Activated naive CD4-positive, alpha-beta T cell treated with anti-CD3 and anti-CD28 coated beads, Interleukin-2, amount 50 U/mL, for 24 hours (primary cell): Measurements from ENCODE around the gene DNAI1.

Experiments
- H3K27ac Mint-ChIP-seq: one replicate; pipeline ENCODE4 v1.8.0; 2021; ENCODE audit warnings: mild to moderate bottlenecking, mixed read lengths
- H3K27me3 Mint-ChIP-seq: one replicate; pipeline ENCODE4 v1.8.0; 2021; ENCODE audit warnings: mixed read lengths
- H3K36me3 Mint-ChIP-seq: one replicate; pipeline ENCODE4 v1.8.0; 2021; ENCODE audit warnings: mixed read lengths
- H3K4me1 Mint-ChIP-seq: one replicate; pipeline ENCODE4 v1.8.0; 2021; ENCODE audit warnings: mixed read lengths
- H3K4me3 Mint-ChIP-seq: one replicate; pipeline ENCODE4 v1.8.0; 2021; ENCODE audit warnings: mild to moderate bottlenecking, mixed read lengths
- H3K9me3 Mint-ChIP-seq: one replicate; pipeline ENCODE4 v1.8.0; 2021; ENCODE audit warnings: mixed read lengths

The DNAI1 gene

DNA sequence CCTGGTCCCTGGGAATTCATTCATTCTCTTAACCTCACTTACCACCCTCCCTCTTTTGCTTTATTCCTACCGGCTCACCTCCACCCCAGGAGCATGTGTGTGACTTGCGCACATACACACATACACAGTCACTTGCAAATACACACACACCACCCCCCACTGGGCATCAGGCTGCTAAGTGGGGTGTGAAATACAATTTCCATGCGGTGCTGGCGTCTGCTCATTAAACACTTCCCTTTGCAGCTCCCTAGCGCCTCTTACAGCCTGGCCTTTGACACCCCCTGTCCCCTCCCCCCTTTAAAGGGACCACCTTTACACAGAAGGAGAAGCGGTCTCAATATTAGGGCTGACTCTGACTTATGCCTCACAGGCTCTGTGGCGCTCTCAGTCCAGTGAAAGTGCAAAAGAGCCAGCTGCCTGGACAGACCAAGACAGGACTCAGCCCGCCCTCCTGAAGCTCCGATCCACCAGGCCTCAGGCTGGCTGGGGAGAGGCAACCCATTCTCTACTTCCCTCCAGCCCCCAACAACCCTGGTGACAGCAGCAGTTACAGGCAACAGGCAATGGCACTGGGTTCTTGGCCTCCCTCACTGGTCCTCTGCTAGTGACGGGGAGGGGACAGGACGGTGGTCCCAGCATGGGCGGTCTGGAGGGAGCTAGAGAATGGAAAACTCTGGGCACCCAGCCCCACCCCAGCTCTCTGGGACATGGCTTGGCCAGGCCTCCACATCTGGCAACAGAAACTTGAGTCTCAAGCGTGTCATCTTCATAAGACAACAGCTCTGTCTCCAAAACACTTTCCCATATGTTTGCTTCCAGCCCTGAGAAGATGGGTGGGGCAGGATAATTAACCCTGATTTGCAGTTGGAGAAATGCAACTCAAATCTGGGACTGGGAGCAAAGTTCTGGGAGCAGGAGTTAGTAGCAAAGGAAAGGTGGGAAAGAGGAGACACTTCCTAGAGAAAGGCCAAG is 52.2 kb downstream of the DNAI1 start:
- no peaks in the 10 kb centered on the region for H3K27me3 Mint-ChIP-seq

DNA sequence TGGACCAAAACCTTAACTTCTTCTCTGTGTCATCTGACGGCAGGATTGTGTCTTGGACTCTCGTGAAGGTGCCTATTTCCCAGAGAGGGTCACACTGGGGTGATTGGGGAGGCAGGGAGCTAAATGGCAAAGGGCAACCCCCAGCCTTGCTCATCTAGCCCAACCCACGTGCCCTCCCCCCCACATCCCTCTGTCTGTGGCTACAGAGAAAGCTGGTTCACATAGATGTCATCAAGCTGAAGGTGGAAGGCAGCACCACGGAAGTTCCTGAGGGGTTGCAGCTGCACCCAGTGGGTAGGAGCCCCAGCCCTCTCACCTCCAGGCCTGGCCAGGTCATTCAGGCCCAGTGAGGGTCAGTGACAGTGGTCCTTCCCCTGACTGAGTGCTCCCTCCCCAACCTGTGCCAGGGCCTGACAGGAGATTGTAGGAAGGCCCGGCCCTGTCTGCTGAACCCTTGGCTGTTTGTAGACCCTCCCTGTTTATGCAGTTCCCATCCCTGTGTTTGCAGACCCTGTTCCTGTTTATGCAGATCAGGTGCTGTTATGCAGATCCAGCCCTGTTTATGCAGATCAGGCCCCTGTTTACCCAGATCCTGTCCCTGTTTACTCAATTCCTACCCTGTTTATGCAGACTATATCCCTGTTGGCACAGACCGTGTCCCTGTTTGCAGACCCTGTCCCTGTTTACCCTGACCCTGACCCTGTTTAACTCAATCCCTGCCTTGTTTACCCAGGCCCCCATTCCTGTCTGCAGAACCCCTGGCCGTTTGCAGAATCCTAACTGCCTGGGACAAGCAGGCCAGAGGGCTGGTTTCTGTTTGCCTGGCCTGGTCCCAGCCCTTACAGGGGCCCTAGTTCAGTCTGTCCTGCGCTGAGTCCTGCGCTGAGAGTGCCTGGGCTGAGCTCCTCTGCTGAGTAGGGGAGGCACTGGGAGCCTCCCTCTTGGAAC is 53.8 kb downstream of the DNAI1 start:
- no peak overlapping the region for H3K4me3 Mint-ChIP-seq
- H3K27me3 Mint-ChIP-seq, result no peaks in the 10 kb centered on the region
- no peak overlapping the region for H3K27ac Mint-ChIP-seq
- no peaks in the 10 kb centered on the region for H3K36me3 Mint-ChIP-seq
- no peaks in the 10 kb centered on the region for H3K9me3 Mint-ChIP-seq
- no peaks in the 10 kb centered on the region for H3K4me1 Mint-ChIP-seq

More for the DNA sequence above, 52.2 kb downstream of the DNAI1 start:
- Mint-ChIP-seq H3K27ac (no peak overlapping the region), H3K4me3 (no peak overlapping the region), H3K36me3 (no peaks in the 10 kb centered on the region), H3K4me1 (no peaks in the 10 kb centered on the region), H3K9me3 (no peaks in the 10 kb centered on the region)

DNA sequence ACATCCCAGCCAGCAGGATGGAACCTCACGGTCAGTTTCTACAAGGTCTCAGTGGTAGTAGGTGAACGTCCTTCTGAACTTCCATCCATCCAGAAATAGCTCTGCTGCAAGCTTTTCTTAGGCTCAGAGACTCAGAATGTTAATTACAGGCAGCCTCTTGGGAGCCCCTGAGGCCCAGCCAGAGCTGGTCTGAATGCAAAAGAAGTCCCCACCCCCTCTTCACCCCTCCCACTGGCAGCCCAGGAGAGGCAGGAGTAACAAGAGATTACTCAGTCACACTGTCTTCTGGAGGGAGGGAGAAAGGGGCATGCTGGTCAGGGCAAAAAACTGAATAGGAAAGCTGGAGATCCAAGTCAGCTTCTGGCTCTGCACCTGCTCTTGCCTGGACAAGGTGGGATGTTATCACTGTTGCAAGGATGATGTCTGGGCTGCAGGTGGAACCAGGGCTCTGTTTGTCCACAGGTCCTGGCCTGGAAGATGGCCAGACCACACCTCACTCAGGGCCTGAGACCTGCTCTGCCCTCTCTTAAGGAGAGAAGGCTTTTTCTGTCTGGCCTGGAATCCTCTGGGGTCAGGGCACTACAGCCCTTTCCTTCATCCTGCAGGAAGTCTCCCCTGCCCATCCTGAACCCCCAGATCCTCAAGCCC is 55.1 kb downstream of the DNAI1 start:
- no peak overlapping the region for H3K4me3 Mint-ChIP-seq

DNA sequence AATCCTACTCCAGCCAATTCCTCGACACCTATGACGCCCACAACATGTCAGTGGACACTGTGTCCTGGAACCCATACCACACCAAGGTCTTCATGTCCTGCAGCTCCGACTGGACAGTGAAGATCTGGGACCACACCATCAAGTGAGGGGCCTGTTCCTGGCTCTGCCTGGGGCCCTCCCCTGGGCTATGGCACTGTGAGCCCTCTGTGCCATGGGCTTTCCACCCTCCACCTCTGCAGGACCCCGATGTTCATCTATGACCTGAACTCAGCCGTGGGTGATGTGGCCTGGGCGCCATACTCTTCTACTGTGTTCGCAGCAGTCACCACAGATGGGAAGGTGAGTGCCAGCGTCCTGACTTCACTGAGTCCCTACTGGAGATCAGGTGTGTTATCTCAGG is 55.8 kb downstream of the DNAI1 start:
- Mint-ChIP-seq H3K4me3 (no peak overlapping the region), H3K36me3 (no peaks in the 10 kb centered on the region), H3K27me3 (no peaks in the 10 kb centered on the region), H3K4me1 (no peaks in the 10 kb centered on the region), H3K9me3 (no peaks in the 10 kb centered on the region), H3K27ac (no peak overlapping the region)

More for the DNA sequence above, 55.1 kb downstream of the DNAI1 start:
- Mint-ChIP-seq H3K4me1 (no peaks in the 10 kb centered on the region), H3K27me3 (no peaks in the 10 kb centered on the region), H3K27ac (no peak overlapping the region), H3K36me3 (no peaks in the 10 kb centered on the region), H3K9me3 (no peaks in the 10 kb centered on the region)

DNA sequence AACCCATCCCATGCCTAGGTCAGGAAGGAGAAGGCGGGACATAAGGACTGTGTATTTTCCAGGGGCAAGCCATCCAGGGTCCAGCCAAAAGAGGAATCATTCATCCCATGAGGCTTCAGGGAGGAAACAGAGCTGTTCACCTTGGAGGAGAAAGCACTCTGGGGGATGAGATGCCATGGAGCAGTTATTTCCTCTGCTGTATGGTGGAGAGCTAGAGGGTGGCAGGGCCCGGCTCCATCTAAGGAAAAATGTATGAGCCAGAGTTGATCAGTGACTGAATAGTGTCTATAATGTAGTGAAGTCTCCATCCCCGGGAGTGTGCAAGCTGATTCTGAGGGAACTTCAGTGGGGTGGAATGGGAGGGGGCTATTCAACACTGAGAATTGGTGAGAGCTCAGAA is 56.2 kb downstream of the DNAI1 start:
- H3K36me3 Mint-ChIP-seq, result no peaks in the 10 kb centered on the region
- no peaks in the 10 kb centered on the region for H3K4me1 Mint-ChIP-seq
- H3K27me3 Mint-ChIP-seq, result no peaks in the 10 kb centered on the region
- H3K9me3 Mint-ChIP-seq, result no peaks in the 10 kb centered on the region
- H3K27ac Mint-ChIP-seq, result no peak overlapping the region
- no peak overlapping the region for H3K4me3 Mint-ChIP-seq

DNA sequence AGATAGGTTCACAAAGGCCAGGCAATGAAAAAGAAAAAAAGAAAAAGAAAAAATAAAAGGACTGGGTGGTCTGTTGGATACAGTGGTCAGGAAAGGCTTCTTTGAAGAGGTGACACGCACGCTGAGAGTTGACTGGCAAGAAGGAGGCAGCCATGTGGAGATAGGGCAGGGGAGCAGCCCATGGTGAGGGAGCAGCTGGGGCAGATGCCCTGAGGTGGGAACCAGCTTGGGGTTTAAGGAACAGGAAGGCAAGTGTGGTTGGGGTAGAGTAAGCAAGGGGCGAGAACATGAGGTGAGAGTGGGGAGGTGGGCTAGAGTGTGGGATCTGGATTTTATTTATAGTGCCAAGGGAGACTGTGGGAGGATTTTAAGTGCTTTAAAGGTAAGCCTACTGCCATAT is 57.4 kb downstream of the DNAI1 start:
- Mint-ChIP-seq H3K4me3 (no peak overlapping the region), H3K4me1 (no peaks in the 10 kb centered on the region), H3K27me3 (no peaks in the 10 kb centered on the region), H3K27ac (no peak overlapping the region), H3K36me3 (no peaks in the 10 kb centered on the region), H3K9me3 (no peaks in the 10 kb centered on the region)

DNA sequence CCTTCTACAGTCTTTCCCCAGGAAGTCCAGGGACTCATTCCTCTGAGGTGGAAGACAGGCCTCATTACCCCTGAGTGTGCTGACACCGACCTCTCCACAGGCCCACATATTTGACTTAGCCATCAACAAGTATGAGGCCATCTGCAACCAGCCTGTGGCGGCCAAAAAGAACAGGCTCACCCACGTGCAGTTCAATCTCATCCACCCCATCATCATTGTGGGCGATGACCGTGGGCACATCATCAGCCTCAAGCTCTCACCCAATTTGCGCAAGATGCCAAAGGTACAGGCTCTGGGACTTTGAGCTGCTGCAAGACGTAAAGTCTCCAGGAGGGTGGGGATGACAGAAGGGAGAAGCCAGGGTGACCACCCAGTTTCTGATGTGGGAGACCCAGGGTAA is 58.6 kb downstream of the DNAI1 start:
- Mint-ChIP-seq H3K9me3 (no peaks in the 10 kb centered on the region), H3K27ac (no peak overlapping the region), H3K27me3 (no peaks in the 10 kb centered on the region), H3K4me1 (no peaks in the 10 kb centered on the region), H3K36me3 (no peaks in the 10 kb centered on the region), H3K4me3 (no peak overlapping the region)

DNA sequence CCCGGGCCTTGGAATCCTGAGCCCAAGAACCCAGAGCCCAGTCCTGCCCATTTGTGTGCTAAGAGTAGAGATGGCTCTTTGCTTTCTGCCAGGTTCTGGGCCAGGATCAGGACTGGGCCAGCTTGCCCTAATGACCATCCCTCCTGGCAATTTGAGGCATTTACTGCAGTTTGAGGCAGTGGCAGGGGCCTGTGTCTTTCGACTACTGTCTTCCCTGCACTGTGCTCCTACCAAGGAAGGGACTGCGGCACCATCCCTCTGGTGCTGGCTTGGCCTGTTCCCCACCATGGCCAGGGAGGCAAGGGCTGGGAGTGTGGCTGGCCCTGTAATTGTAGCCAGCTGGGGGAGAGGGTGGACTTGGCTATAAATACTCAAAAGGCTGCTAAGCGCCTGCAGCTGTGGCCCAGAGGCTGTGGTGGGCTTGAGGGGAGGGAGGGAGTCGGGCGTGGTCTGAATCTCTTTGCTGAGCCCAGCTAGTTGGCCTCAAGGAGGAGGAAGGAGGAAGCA is 59.6 kb downstream of the DNAI1 start:
- Mint-ChIP-seq H3K27me3 (no peaks in the 10 kb centered on the region), H3K27ac (no peak overlapping the region), H3K4me3 (no peak overlapping the region), H3K36me3 (no peaks in the 10 kb centered on the region), H3K4me1 (peaks cover 5% of the 10 kb centered on the region), H3K9me3 (no peaks in the 10 kb centered on the region)

DNA sequence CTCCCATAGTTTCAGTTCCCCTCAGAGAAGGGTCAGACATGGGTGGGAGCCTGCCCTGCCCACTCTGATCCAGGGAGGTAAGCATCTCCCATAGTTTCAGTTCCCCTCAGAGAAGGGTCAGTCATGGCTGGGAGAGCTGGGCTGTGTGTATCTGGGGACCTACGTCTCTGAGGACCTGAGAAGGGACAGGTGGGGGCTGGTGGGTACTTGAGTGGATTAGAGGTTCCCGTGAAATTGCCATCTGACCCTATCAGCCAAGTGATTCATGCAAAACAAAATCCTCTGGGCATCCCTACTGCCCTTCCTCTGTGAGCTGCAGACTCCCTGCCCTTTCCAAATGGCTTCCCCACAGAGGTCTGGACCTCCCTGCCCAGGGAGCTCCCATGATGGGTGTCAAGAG is 60.3 kb downstream of the DNAI1 start:
- H3K36me3 Mint-ChIP-seq, result no peaks in the 10 kb centered on the region
- no peaks in the 10 kb centered on the region for H3K27me3 Mint-ChIP-seq
- H3K4me1 Mint-ChIP-seq, result peaks cover 5% of the 10 kb centered on the region
- no peak overlapping the region for H3K27ac Mint-ChIP-seq
- no peaks in the 10 kb centered on the region for H3K9me3 Mint-ChIP-seq
- no peak overlapping the region for H3K4me3 Mint-ChIP-seq

DNA sequence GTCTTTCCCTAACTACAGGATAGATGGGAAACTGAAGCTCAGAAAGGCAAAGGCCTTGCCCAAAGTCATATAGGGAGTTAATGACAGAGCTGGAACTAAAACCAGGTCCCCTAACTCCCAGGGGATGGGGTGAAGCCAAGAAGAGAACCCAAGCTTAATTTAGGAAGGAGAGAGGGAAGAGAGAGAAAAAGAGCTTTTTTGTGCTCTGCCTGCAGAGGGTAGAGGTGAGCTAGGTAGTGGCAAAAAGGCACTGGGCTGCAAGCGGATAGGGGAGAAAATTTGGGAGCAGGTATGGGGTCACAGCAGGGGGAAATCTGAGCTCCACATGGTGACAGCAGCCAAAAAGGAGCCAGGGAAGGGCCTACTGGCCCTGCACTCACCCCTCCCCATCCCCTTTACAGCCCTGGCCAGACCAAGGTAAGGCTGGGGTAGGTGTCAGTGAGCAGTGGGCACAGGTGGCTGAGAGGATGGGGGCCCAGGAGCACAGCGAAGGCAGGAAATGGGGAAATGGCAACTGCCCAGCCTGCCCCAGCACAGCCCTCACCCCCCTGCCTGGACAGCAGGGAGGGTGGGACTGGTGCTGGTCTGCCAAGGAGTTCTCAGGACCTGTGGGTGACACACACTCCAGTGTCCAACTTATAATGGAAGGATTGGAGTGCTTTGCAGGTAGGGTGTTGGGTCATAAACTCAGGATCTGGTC is 60.9 kb downstream of the DNAI1 start:
- H3K9me3 Mint-ChIP-seq, result no peaks in the 10 kb centered on the region
- H3K4me1 Mint-ChIP-seq, result peaks cover 6% of the 10 kb centered on the region
- H3K4me3 Mint-ChIP-seq, result no peak overlapping the region
- no peaks in the 10 kb centered on the region for H3K27me3 Mint-ChIP-seq
- H3K36me3 Mint-ChIP-seq, result no peaks in the 10 kb centered on the region
- no peak overlapping the region for H3K27ac Mint-ChIP-seq

DNA sequence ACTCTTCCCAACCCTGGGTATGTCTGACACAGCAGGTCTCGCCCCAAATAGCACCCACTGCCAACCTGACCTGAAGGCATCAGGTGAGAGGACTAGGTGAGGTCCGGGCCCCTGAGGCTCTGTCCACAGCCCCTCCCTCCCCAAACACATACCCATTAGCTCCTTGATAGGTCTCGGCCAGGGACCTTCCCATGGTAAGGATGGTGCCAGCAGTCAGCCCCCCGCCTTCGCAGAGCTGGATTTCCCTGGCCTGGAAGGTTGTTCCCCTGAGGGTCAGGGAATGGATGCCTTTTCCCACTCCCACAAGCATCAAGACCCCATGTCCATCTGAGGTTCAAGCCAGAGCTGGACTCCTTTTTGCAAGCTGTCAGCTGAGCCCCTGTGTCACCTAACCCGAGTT is 61.5 kb downstream of the DNAI1 start:
- Mint-ChIP-seq H3K4me3 (no peak overlapping the region), H3K9me3 (no peaks in the 10 kb centered on the region), H3K27me3 (no peaks in the 10 kb centered on the region), H3K27ac (no peak overlapping the region), H3K36me3 (no peaks in the 10 kb centered on the region), H3K4me1 (peaks cover 12% of the 10 kb centered on the region)

DNA sequence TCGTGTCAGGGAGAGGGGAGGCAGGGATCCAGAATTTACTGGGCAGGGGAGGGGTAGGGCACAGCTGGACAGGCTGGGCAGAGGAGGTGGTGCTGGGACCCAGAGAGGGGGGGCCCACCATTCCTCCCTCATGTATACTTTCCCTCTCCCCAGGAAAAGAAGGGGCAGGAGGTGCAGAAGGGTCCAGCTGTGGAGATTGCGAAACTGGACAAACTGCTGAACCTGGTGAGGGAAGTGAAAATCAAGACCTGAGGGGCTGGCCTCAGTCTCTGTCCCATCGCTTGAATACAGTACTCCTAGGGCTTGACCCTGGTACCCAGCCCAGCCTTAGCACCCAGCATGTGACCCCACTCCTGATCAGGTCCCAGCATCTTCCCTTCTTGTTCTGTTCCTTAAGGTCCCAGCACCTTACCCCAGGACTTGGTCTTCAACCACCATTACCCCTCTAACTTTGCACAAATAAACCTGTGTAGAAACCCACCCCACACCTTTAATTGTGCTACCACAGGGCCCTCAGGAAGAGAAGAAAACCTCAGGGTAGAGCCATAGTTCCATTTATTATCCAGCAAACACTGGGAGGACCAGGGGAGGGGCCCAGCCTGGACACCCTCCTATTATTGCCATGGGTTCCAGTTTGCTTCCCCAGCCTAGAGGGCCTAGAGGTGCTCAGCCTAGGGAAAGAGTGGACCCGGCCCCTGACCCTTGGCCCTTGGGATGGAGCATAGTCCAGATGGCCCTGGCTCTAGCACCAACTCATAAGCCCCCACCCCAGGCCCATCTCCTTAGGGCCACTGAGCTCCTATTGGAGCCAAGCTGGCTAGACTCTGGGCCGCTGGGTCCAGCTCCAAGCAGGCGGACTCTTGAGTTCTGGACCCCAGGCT is 62.1 kb downstream of the DNAI1 start:
- Mint-ChIP-seq H3K27ac (no peak overlapping the region), H3K4me1 (peaks cover 19% of the 10 kb centered on the region), H3K9me3 (no peaks in the 10 kb centered on the region), H3K4me3 (no peak overlapping the region), H3K27me3 (no peaks in the 10 kb centered on the region), H3K36me3 (no peaks in the 10 kb centered on the region)

DNA sequence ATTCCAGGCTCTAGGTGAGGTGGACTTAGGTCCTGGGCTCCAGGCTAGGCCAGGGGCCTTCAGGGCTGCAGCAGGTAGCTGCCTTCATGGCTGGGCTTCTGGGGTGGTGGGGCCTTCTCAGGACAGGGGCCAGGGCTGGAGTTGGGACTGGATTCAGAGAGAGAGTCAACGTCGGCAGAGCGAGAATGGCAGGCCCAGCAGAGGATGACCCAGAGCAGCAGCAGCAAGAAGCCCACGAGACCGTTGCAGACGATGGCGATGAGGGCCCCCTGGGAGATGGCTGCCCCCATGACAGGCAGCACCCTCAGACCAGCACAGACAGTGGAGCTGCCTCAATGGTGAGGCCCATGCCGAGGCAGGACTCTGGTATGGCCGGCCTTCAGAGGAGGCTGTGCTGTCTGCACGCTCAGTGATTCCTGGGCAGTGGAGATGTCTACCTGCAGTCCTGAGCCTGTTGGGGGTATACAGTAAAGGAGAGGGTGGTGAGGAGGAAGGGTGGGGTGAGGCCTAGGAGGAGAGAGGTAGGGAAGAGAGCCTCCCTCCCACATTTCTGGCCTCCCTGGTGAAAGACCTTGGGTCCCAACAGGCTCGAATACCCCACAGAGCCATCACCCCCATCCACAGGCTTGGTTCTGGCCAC is 62.9 kb downstream of the DNAI1 start:
- no peak overlapping the region for H3K27ac Mint-ChIP-seq
- H3K27me3 Mint-ChIP-seq, result no peaks in the 10 kb centered on the region
- peaks cover 19% of the 10 kb centered on the region for H3K4me1 Mint-ChIP-seq
- H3K9me3 Mint-ChIP-seq, result no peaks in the 10 kb centered on the region
- H3K36me3 Mint-ChIP-seq, result no peaks in the 10 kb centered on the region
- peak overlapping the region; percentile 39 for H3K4me3 Mint-ChIP-seq
